Neural cell (in vitro differentiated cells): ENCODE measurements around the gene BCAN.

Experiments used
- EZH2 ChIP-seq: fragments of 200-600, 300-800 bp; shearing (Covaris generic), sonication (generic); IDR thresholded peaks from 2 replicates; pipeline ENCODE4 v1.6.1; 2014; ENCODE audit warnings: antibody characterized with exemption, low read length, borderline replicate concordance, mild to moderate bottlenecking; ENCODE audit not compliant: insufficient read depth, poor library complexity, severe bottlenecking
- MXI1 ChIP-seq: fragments of 450-650 bp; conservative IDR thresholded peaks from 2 replicates; pipeline ENCODE4 v1.6.1; 2014; ENCODE audit warnings: antibody characterized with exemption, mild to moderate bottlenecking; ENCODE audit not compliant: poor library complexity, severe bottlenecking
- POLR2AphosphoS5 ChIP-seq: IDR thresholded peaks from 2 replicates; pipeline ENCODE4 v1.6.1; 2012
- TF ChIP-seq, protein P1 (sequence below): fragments of 450-650 bp; IDR thresholded peaks from 2 replicates; pipeline ENCODE4 v1.5.1; 2014; ENCODE audit warnings: antibody characterized with exemption, mild to moderate bottlenecking, moderate library complexity; ENCODE audit not compliant: poor library complexity, severe bottlenecking

DNA sequence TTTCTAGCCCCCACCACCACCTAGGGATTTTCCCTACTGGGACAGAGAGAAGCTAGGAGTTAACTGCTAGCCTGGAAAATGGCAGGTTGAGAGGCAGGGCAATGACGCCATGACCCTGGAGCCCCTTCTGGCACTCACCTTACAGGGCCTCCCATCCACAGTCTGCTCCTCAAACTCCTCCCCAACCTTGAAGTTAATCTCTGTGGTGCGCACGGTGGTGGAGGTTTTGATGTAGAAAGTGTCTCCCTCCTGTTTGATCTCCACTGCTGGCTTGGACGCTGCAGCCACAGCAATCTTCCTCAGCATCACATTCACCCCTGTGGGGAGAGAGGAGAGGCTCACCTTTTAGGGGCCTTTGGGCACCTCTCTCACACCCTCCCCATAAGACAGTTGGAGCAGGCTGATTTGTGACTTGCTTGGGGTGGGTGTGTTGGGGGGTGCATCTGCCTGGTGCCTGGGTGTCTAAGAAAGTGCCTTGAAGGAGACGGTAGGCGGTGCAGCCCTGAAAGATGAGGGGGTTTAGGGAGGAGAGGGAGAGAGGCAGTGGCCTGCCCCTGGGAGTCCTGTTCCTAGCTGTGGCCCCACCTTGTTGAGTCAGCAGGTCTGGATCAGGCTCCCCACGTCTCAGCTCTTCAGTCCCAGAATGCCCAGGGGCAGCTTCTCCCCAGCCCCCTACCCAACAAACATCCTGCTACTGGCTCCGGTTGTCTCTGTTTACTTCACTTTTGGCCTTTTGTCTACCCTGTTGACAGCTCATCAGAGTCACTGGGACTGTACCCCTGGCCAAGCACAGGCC is 59.0 kb downstream of the BCAN start:
- TF ChIP-seq, protein P1, sequence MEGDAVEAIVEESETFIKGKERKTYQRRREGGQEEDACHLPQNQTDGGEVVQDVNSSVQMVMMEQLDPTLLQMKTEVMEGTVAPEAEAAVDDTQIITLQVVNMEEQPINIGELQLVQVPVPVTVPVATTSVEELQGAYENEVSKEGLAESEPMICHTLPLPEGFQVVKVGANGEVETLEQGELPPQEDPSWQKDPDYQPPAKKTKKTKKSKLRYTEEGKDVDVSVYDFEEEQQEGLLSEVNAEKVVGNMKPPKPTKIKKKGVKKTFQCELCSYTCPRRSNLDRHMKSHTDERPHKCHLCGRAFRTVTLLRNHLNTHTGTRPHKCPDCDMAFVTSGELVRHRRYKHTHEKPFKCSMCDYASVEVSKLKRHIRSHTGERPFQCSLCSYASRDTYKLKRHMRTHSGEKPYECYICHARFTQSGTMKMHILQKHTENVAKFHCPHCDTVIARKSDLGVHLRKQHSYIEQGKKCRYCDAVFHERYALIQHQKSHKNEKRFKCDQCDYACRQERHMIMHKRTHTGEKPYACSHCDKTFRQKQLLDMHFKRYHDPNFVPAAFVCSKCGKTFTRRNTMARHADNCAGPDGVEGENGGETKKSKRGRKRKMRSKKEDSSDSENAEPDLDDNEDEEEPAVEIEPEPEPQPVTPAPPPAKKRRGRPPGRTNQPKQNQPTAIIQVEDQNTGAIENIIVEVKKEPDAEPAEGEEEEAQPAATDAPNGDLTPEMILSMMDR: no peak
- TF ChIP-seq POLR2AphosphoS5 (no peak), EZH2 (no peak), MXI1 (no peak)
